H9 (cell line): ENCODE data around the gene SPATA18. TPM values are rescaled to one million over a fixed set of nuclear protein-coding genes. Genes with fewer than 3 reads are reported as not detected.

Source experiments
- DNase-seq: peaks from one replicate; pipeline ENCODE4 v3.0.0-alpha.2; 2017
- H2AFZ ChIP-seq: one replicate; pipeline ENCODE4 v1.6.1; 2013; ENCODE audit warnings: mild to moderate bottlenecking, low read length, control low read depth, moderate library complexity
- H2AK5ac ChIP-seq: 2 replicates; pipeline ENCODE4 v1.6.1; 2013; ENCODE audit warnings: low read length, control low read depth, mixed read lengths; ENCODE audit not compliant: insufficient read length
- H2BK120ac ChIP-seq: one replicate; pipeline ENCODE4 v1.6.1; 2013; ENCODE audit warnings: low read depth, mild to moderate bottlenecking, low read length, control low read depth, inconsistent platforms; ENCODE audit not compliant: poor library complexity, severe bottlenecking
- H2BK12ac ChIP-seq: 2 replicates; pipeline ENCODE4 v1.6.1; 2013; ENCODE audit warnings: low read length, control low read depth, mixed read lengths, low read depth; ENCODE audit not compliant: insufficient read length
- H2BK15ac ChIP-seq: 2 replicates; pipeline ENCODE4 v1.6.1; 2013; ENCODE audit warnings: low read depth, low read length, control low read depth
- H2BK20ac ChIP-seq: one replicate; pipeline ENCODE4 v1.6.1; 2013; ENCODE audit warnings: low read depth, mild to moderate bottlenecking, low read length, control low read depth, inconsistent platforms; ENCODE audit not compliant: poor library complexity, severe bottlenecking
- H2BK5ac ChIP-seq: 2 replicates; pipeline ENCODE4 v1.6.1; 2013; ENCODE audit warnings: low read length, control low read depth, mixed read lengths; ENCODE audit not compliant: insufficient read length
- H3K14ac ChIP-seq: 2 replicates; pipeline ENCODE4 v1.6.1; 2013; ENCODE audit warnings: low read length, control low read depth; ENCODE audit not compliant: insufficient read depth
- H3K18ac ChIP-seq: 2 replicates; pipeline ENCODE4 v1.6.1; 2013; ENCODE audit warnings: low read depth, mild to moderate bottlenecking, mixed read lengths, low read length, control low read depth; ENCODE audit not compliant: insufficient read length
- H3K23ac ChIP-seq: 2 replicates; pipeline ENCODE4 v1.6.1; 2013; ENCODE audit warnings: low read length, control low read depth, mixed read lengths, low read depth; ENCODE audit not compliant: insufficient read length
- H3K23me2 ChIP-seq: 2 replicates; pipeline ENCODE4 v1.6.1; 2013; ENCODE audit warnings: low read depth, mild to moderate bottlenecking, mixed read lengths, low read length, control low read depth; ENCODE audit not compliant: insufficient read length, poor library complexity, severe bottlenecking
- H3K27ac ChIP-seq: 2 replicates; pipeline ENCODE4 v1.5.1; 2013; ENCODE audit warnings: low read length, control low read depth, mixed read lengths, low read depth; ENCODE audit not compliant: insufficient read length
- H3K27me3 ChIP-seq: 2 replicates; pipeline ENCODE4 v1.6.1; 2013; ENCODE audit warnings: low read length, control low read depth, inconsistent platforms; ENCODE audit not compliant: insufficient read depth
- H3K4ac ChIP-seq: 2 replicates; pipeline ENCODE4 v1.6.1; 2013; ENCODE audit warnings: low read depth, mild to moderate bottlenecking, control low read depth, inconsistent platforms, low read length, moderate library complexity
- H3K4me1 ChIP-seq: 2 replicates; pipeline ENCODE4 v1.6.1; 2013; ENCODE audit warnings: low read length, control low read depth, inconsistent platforms; ENCODE audit not compliant: insufficient read depth
- H3K4me2 ChIP-seq: 2 replicates; pipeline ENCODE4 v1.6.1; 2013; ENCODE audit warnings: low read length, control low read depth, mixed read lengths; ENCODE audit not compliant: insufficient read length, insufficient read depth
- H3K56ac ChIP-seq: 2 replicates; pipeline ENCODE4 v1.6.1; 2013; ENCODE audit warnings: low read depth, mild to moderate bottlenecking, mixed read lengths, low read length, control low read depth; ENCODE audit not compliant: insufficient read length
- H3K79me1 ChIP-seq: 2 replicates; pipeline ENCODE4 v1.6.1; 2013; ENCODE audit warnings: low read depth, mild to moderate bottlenecking, moderate library complexity, low read length, control low read depth, inconsistent platforms; ENCODE audit not compliant: insufficient read depth, poor library complexity, severe bottlenecking
- H3K79me2 ChIP-seq: 2 replicates; pipeline ENCODE4 v1.6.1; 2013; ENCODE audit warnings: low read length, control low read depth, inconsistent platforms; ENCODE audit not compliant: insufficient read depth
- H3K9ac ChIP-seq: 2 replicates; pipeline ENCODE4 v1.6.1; 2013; ENCODE audit warnings: low read length, control low read depth, mixed read lengths; ENCODE audit not compliant: insufficient read length; ENCODE audit errors: extremely low read depth
- H3K9me3 ChIP-seq: one replicate; pipeline ENCODE4 v1.6.1; 2013; ENCODE audit warnings: low read depth, low read length, inconsistent platforms; ENCODE audit not compliant: control insufficient read depth
- H3T11ph ChIP-seq: one replicate; pipeline ENCODE4 v1.6.1; 2013; ENCODE audit warnings: mild to moderate bottlenecking, low read length, control low read depth, inconsistent platforms
- H4K20me1 ChIP-seq: one replicate; pipeline ENCODE4 v1.6.1; 2013; ENCODE audit not compliant: control insufficient read depth, insufficient read length, insufficient read depth
- H4K5ac ChIP-seq: 2 replicates; pipeline ENCODE4 v1.6.1; 2013; ENCODE audit warnings: low read depth, mild to moderate bottlenecking, mixed read lengths, low read length, control low read depth; ENCODE audit not compliant: insufficient read length
- H4K8ac ChIP-seq: replicated peaks from 2 replicates; pipeline ENCODE4 v1.6.1; 2013; ENCODE audit warnings: low read length, control low read depth, mixed read lengths, low read depth; ENCODE audit not compliant: insufficient read length
- H4K91ac ChIP-seq: 2 replicates; pipeline ENCODE4 v1.6.1; 2013; ENCODE audit warnings: low read depth, mild to moderate bottlenecking, moderate library complexity, mixed read lengths, low read length, control low read depth; ENCODE audit not compliant: insufficient read length
- H3K27ac Mint-ChIP-seq, 3 experiments: 2 replicates in 2 of 3; 3 replicates in 1 of 3; pipeline ENCODE4 v1.8.0; 2020 to 2021; ENCODE audit warnings: mixed read lengths in 3 of 3, mild to moderate bottlenecking in 1 of 3, moderate library complexity in 1 of 3
- H3K27me3 Mint-ChIP-seq: 2 replicates; pipeline ENCODE4 v1.8.0; 2021; ENCODE audit warnings: low read depth, mild to moderate bottlenecking, moderate library complexity, mixed read lengths
- H3K36me3 Mint-ChIP-seq, 3 experiments: 2 replicates in 2 of 3; 3 replicates in 1 of 3; pipeline ENCODE4 v1.8.0; 2020 to 2021; ENCODE audit warnings: low read depth in 3 of 3, mixed read lengths in 3 of 3; ENCODE audit not compliant: insufficient read depth in 1 of 3
- H3K4me1 Mint-ChIP-seq, 2 experiments: 2 replicates each; pipeline ENCODE4 v1.8.0; 2020; ENCODE audit warnings: mixed read lengths in 2 of 2
- H3K4me3 Mint-ChIP-seq, 2 experiments: 2 replicates in 1 of 2; 3 replicates in 1 of 2; pipeline ENCODE4 v1.8.0; 2020 to 2021; ENCODE audit warnings: mild to moderate bottlenecking in 2 of 2, mixed read lengths in 2 of 2, moderate library complexity in 1 of 2
- H3K9me3 Mint-ChIP-seq, 2 experiments: 2 replicates in 1 of 2; 3 replicates in 1 of 2; pipeline ENCODE4 v1.8.0; 2020; ENCODE audit warnings: mild to moderate bottlenecking in 2 of 2, mixed read lengths in 2 of 2, moderate library complexity in 1 of 2
- WGBS: extraction: QIAGEN DNeasy Blood & Tissue Kit; methylation state at CpG from one replicate; pipeline ENCODE4 v1.1.7; 2013; ENCODE audit warnings: missing lambda C conversion rate, low lambda C conversion rate, mixed read lengths; ENCODE audit not compliant: insufficient read length; ENCODE audit errors: extremely low coverage; 5-methylcytosine and 5-hydroxymethylcytosine counted together
- total RNA-seq: library from RNA; stranded (reverse); gene quantifications from 2 replicates; pipeline ENCODE4 v1.2.1, GENCODE V29; 2021
- TF ChIP-seq, protein P1 (sequence below): fragments of 200-600 bp; sonication (generic); conservative IDR thresholded peaks from 3 replicates; pipeline ENCODE4 v1.8.0; 2021; ENCODE audit warnings: antibody characterized with exemption, mild to moderate bottlenecking

Gene SPATA18
- total RNA-seq, 1 experiment from 2014 or later, result 3.9 TPM

DNA sequence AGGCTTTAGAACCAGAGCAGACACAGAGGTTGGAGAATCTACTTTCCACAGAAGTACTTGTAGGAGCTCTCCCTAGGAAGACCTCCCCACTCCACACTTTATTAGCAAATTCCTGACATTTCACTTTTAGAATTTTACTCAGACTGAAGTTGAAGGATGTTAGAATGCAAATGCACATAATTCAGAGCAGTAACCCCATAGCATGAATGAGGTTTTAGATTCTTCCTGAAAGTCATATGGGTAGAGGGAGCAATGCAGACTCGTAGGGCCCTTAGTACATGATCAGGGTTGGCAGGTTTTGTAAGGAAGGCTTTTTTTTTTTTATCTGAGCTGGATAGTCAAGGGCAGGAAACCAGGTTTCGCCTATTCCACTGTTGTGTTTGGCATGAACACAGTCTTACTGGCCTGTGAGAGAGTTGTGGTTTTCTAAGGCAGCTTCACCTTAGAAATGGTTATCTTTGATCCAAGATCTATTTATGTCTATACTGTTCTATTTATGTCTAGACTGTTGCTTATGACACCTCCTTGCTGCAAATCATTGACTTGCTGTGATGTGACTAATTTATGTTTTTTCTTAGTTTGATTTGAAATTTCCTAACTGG, 48.9 kb downstream of the SPATA18 start:
- H2BK12ac ChIP-seq, result no peak overlapping the region
- H3K27ac Mint-ChIP-seq, result peak overlapping the region in 1 of 3 experiments; percentile 7; a peak in 1 of 7 replicates
- H3K4me1 ChIP-seq, result no peaks in the 10 kb centered on the region
- no peak overlapping the region for H3K14ac ChIP-seq
- no peak overlapping the region for H4K8ac ChIP-seq
- no peaks in the 10 kb centered on the region for H3K36me3 Mint-ChIP-seq
- H2BK20ac ChIP-seq, result no peak overlapping the region
- no peaks in the 10 kb centered on the region for H3K9me3 Mint-ChIP-seq
- no peaks in the 10 kb centered on the region for H3K79me1 ChIP-seq
- H3K4ac ChIP-seq, result no peak overlapping the region
- H3K4me1 Mint-ChIP-seq, result peaks cover 4 to 6% of the 10 kb centered on the region in 2 experiments; a peak in 3 of 4 replicates
- no peak for DNase-seq
- no peak overlapping the region for H3K4me2 ChIP-seq
- no peak overlapping the region for H4K5ac ChIP-seq
- H3K79me2 ChIP-seq, result no peaks in the 10 kb centered on the region
- H3K56ac ChIP-seq, result no peak overlapping the region
- no peak overlapping the region for H3K23ac ChIP-seq
- H4K91ac ChIP-seq, result no peak overlapping the region
- TF ChIP-seq, protein P1, sequence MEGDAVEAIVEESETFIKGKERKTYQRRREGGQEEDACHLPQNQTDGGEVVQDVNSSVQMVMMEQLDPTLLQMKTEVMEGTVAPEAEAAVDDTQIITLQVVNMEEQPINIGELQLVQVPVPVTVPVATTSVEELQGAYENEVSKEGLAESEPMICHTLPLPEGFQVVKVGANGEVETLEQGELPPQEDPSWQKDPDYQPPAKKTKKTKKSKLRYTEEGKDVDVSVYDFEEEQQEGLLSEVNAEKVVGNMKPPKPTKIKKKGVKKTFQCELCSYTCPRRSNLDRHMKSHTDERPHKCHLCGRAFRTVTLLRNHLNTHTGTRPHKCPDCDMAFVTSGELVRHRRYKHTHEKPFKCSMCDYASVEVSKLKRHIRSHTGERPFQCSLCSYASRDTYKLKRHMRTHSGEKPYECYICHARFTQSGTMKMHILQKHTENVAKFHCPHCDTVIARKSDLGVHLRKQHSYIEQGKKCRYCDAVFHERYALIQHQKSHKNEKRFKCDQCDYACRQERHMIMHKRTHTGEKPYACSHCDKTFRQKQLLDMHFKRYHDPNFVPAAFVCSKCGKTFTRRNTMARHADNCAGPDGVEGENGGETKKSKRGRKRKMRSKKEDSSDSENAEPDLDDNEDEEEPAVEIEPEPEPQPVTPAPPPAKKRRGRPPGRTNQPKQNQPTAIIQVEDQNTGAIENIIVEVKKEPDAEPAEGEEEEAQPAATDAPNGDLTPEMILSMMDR, result no peak
- no peak overlapping the region for H3K9ac ChIP-seq
- no CpG with 5 or more reads among the region's 2 CpGs for WGBS
- H3T11ph ChIP-seq, result no peak overlapping the region
- H2BK5ac ChIP-seq, result no peak overlapping the region
- no peaks in the 10 kb centered on the region for H3K9me3 ChIP-seq
- H3K18ac ChIP-seq, result no peak overlapping the region
- no peak overlapping the region for H2AK5ac ChIP-seq
- H3K27me3 Mint-ChIP-seq, result no peaks in the 10 kb centered on the region
- no peaks in the 10 kb centered on the region for H4K20me1 ChIP-seq
- no peak overlapping the region for H2AFZ ChIP-seq
- H3K27ac ChIP-seq, result no peak overlapping the region
- no peaks in the 10 kb centered on the region for H3K27me3 ChIP-seq
- H2BK120ac ChIP-seq, result no peak overlapping the region
- no peak overlapping the region for H2BK15ac ChIP-seq
- H3K4me3 Mint-ChIP-seq, result no peak overlapping the region
- no peaks in the 10 kb centered on the region for H3K23me2 ChIP-seq
